GM12872 (cell line): ENCODE data around the gene WFIKKN2.

Experiments
- CTCF ChIP-seq: IDR thresholded peaks from 3 replicates; pipeline ENCODE4 v1.5.1; 2011; ENCODE audit warnings: low read depth, mild to moderate bottlenecking, low read length, moderate library complexity; ENCODE audit not compliant: insufficient read depth

Gene WFIKKN2

GRCh38 chr17:50837980-50838954 is 2.9 kb downstream of the WFIKKN2 start:
- TF ChIP-seq CTCF, result no peak

GRCh38 chr17:50839591-50840310 is 4.4 kb downstream of the WFIKKN2 start:
- no peak for TF ChIP-seq CTCF

GRCh38 chr17:50840311-50840851 is 5.0 kb downstream of the WFIKKN2 start:
- no peak for TF ChIP-seq CTCF

- TF ChIP-seq CTCF, result no peak
Measured at GRCh38 chr17:50841277-50841948, 6.0 kb downstream of the WFIKKN2 start.

- peak; percentile 85 for TF ChIP-seq CTCF
Measured at GRCh38 chr17:50841949-50842354, 6.6 kb downstream of the WFIKKN2 start.

- no peak for TF ChIP-seq CTCF
Measured at GRCh38 chr17:50842506-50843149, 7.2 kb downstream of the WFIKKN2 start.
